GM10847 (cell line): ENCODE data around the gene TARBP1.

Source experiments
- POLR2A ChIP-seq: IDR thresholded peaks from 2 replicates; pipeline ENCODE4 v1.6.1; 2011; ENCODE audit not compliant: insufficient read length; ENCODE audit errors: extremely low read depth

Gene TARBP1, protein sequence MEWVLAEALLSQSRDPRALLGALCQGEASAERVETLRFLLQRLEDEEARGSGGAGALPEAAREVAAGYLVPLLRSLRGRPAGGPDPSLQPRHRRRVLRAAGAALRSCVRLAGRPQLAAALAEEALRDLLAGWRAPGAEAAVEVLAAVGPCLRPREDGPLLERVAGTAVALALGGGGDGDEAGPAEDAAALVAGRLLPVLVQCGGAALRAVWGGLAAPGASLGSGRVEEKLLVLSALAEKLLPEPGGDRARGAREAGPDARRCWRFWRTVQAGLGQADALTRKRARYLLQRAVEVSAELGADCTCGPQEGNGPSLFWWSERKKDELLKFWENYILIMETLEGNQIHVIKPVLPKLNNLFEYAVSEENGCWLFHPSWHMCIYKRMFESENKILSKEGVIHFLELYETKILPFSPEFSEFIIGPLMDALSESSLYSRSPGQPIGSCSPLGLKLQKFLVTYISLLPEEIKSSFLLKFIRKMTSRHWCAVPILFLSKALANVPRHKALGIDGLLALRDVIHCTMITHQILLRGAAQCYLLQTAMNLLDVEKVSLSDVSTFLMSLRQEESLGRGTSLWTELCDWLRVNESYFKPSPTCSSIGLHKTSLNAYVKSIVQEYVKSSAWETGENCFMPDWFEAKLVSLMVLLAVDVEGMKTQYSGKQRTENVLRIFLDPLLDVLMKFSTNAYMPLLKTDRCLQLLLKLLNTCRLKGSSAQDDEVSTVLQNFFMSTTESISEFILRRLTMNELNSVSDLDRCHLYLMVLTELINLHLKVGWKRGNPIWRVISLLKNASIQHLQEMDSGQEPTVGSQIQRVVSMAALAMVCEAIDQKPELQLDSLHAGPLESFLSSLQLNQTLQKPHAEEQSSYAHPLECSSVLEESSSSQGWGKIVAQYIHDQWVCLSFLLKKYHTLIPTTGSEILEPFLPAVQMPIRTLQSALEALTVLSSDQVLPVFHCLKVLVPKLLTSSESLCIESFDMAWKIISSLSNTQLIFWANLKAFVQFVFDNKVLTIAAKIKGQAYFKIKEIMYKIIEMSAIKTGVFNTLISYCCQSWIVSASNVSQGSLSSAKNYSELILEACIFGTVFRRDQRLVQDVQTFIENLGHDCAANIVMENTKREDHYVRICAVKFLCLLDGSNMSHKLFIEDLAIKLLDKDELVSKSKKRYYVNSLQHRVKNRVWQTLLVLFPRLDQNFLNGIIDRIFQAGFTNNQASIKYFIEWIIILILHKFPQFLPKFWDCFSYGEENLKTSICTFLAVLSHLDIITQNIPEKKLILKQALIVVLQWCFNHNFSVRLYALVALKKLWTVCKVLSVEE (N-terminal part only)

DNA sequence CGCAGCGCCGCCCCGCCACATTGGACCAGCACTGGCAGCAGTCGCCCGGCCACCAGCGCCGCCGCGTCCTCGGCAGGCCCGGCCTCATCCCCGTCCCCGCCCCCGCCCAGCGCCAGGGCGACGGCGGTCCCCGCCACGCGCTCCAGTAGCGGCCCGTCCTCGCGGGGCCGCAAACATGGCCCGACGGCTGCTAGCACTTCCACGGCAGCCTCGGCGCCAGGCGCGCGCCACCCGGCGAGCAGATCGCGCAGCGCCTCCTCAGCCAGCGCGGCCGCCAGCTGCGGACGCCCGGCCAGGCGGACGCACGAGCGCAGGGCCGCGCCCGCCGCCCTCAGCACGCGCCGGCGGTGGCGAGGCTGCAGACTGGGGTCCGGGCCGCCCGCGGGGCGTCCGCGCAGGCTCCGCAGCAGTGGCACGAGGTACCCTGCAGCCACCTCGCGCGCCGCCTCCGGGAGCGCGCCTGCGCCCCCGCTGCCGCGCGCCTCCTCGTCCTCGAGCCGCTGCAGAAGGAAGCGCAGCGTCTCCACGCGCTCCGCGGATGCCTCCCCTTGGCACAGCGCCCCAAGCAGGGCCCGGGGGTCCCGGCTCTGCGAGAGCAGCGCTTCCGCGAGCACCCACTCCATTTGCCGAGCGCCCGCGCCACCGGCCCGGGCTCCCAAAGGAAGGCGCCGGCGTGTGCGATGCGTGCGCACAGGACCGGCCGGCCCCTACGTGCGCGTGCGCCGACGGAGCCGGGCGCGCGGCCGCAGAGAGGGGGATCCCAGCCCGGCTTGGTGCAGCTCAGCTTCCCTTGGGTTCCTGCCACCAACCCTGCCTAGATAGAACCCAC is at the start of gene TARBP1:
Gene TARBP1, minus strand, starts transcription at position 699 of the 829 bp plus-strand sequence. Its CDS starts 76 bp downstream, at position 623.
- TF ChIP-seq POLR2A = peak; percentile 52

DNA sequence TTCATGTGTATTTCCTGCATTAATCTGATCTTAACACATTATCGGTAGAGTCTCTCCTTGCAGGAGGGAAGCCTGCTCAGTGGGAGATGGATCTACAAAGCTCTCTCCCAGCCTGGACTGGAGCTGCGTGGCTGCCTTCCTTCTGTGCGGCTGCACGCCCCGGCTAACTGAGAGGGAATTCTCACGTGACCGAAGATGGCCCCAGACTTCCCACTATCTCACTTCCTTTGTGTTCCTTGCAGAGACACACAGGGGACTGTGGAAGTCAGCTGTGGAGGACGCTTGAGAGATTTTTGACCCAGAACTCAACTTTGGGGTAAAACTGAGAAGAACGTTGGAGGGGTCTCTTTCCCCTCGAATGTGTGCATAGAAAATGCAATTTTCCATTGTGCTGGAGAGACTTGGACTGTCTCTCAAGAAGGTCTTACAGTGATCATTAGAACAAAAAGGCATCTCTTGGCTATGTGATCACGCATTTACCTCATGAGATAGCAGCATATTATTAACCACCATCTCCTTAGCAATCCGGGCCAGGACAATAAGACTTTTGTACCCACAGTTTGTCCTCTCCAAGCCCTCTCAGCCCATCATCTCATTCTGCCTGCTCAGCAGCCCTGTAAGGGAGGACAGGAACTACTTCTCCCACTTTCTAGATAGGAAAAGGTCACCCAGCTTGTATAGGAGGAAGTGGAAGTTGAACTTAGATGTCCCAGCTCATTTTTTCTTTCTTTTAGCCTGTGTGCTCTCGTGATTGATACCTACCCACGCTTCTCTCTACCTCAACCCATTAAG is 49.3 kb upstream of the TARBP1 start:
- no peak for TF ChIP-seq POLR2A

- no peak for TF ChIP-seq POLR2A
Observed at GRCh38 chr1:234527346-234527745, 48.4 kb upstream of the TARBP1 start.

GRCh38 chr1:234526922-234527321 is 47.9 kb upstream of the TARBP1 start:
- no peak for TF ChIP-seq POLR2A

DNA sequence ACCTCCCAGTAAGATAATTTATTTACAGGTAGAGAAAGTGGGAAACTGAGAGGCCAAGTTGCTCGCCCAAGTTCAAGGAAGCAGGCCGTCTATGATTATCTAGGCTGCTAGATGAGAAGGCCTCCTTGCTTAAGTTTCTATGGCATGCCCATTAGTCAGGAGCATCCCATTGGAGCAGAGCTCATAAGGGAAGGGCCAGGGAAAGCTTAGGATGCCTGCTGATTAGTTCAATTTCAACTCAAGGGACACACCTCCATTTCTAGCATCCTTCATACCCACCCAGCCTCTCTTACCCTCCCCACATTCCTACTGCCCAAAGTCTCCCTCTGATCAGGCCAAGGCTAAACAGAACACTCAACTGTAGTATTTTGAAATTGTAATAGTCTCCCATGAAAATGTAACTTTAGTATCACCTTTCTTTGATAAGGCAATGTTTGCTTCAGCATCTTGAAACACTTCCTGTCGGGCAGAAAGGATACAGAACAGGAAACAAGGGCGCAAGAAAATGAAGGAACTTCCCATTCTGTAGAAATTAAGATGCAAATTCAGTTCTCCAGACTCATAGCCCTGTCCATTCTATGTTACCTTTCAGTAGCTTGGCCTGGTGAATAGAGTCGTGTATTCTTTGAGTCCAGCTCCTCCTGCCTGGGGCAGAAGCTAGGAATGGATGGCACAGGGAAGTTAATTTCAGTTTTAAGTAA is 46.3 kb upstream of the TARBP1 start:
- TF ChIP-seq POLR2A = no peak

GRCh38 chr1:234521836-234522235 is 42.9 kb upstream of the TARBP1 start:
- TF ChIP-seq POLR2A = no peak

- no peak for TF ChIP-seq POLR2A
Observed at GRCh38 chr1:234520908-234521817, 42.2 kb upstream of the TARBP1 start.

DNA sequence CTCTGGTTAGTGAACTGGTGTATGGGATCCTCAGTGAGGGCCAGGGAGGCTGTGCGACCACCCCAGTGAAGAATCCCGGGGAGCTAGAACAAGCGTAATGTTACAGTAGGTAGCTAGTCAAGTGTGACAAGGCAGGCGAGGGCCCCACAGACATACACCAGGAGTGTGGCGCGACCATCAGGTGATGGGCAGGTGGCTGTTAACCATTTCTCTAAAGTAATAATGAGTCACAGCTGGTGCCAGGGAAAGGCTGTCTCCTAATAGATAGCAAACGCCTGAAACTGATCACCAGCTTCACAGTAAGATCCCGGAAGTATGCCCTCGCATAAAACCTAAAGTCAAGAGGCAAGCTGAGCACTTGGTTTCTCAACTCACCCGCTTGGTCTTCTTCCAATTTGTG is 40.5 kb upstream of the TARBP1 start:
- no peak for TF ChIP-seq POLR2A

DNA sequence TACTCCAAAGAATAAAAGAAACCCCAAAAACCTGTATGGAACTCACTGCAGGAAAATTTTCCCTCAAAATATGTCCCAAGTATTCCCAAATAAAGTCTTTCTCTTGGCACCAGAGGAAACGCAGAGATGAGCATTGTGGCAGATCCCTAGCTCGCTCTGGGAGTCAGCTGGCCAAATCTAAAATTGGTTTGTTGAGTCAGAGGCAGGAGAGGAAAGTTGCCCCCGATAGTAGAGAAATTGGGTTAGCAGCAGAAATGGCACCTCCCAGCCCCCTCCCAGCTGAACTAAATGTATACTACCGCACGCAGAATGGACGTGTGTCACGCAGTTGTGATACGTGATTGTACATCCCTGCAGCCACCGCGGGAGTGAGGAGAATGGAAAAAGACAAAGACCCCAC is 39.9 kb upstream of the TARBP1 start:
- no peak for TF ChIP-seq POLR2A

- no peak for TF ChIP-seq POLR2A
Observed at GRCh38 chr1:234517110-234517802, 38.3 kb upstream of the TARBP1 start.

DNA sequence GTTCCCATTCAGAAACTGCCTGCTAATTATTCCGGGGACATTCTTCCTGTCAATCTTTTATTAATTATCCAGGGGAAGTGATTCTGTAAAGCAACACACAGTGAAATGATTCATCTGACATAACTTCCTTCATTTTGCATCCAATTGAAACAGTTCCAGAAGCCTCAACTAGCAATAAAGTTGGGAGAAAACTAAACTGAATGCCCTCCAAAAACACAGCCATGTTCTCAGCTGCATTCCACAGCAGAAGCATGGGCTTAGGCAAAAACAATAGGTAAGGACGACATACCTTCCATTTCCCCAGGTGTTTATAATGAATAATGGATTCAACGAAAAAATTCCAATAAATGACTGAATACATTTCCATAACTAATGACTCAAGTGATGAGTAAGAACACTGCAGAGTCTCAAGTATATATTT is 36.9 kb upstream of the TARBP1 start:
- TF ChIP-seq POLR2A = no peak

- TF ChIP-seq POLR2A = no peak
Observed at GRCh38 chr1:234515411-234515810, 36.4 kb upstream of the TARBP1 start.

DNA sequence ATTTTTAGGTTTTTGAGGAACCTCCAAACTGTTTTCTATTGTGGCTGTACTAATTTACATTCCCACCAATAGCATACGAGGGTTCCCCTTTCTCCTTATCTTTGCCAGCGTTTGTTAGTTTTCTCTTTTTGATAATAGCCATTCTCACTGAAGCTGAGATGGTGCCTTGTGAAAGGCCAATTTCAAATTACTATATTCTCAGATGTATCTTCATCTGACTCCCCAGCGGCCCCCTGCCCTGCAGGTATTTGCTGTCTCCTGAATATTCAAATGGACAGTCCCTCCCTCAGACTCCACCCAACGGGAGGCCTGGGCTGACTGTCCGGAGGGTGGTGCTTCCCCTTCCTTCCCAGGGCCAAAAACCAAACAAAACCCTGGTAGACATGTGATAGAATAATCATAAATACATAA is 33.5 kb upstream of the TARBP1 start:
- no peak for TF ChIP-seq POLR2A
